Mammary epithelial cell (primary cell): ENCODE data around the gene JDP2.

Experiments
- EZH2 ChIP-seq: IDR thresholded peaks from 2 replicates; pipeline ENCODE4 v1.6.1; 2012; ENCODE audit warnings: low read length, inconsistent platforms, borderline replicate concordance
- TF ChIP-seq, protein P1 (sequence below), 2 donors: IDR thresholded peaks in 1 of 2; conservative IDR thresholded peaks in 1 of 2; 2 replicates each; pipeline ENCODE4 v1.5.1; 2011 to 2012; ENCODE audit warnings: inconsistent platforms in 2 of 2, low read length in 2 of 2, mild to moderate bottlenecking in 2 of 2, control low read depth in 1 of 2, low read depth in 1 of 2; ENCODE audit not compliant: insufficient read depth in 1 of 2; ENCODE audit errors: extremely low read depth in 1 of 2

DNA sequence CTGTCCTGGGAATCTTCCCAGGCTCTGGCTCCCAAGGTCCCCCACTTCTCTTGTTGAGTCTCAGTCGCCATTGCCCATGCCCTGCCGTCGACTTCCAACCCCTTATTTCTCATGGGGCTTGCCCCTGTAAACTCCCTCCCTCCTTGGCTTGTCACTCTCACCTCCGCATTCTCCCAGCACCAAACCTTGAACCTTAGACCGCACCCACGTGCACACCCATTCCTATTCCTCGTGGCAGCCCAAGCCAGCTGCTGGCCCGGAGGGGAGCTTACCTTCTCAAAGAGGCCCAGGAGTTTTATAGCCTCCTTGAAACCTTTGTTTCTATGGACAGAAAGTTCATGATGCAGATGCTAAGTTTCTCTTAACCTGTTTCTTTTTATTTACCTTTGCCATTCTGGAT is 4.6 kb downstream of the JDP2 start:
- TF ChIP-seq EZH2, result no peak
- TF ChIP-seq, protein P1, sequence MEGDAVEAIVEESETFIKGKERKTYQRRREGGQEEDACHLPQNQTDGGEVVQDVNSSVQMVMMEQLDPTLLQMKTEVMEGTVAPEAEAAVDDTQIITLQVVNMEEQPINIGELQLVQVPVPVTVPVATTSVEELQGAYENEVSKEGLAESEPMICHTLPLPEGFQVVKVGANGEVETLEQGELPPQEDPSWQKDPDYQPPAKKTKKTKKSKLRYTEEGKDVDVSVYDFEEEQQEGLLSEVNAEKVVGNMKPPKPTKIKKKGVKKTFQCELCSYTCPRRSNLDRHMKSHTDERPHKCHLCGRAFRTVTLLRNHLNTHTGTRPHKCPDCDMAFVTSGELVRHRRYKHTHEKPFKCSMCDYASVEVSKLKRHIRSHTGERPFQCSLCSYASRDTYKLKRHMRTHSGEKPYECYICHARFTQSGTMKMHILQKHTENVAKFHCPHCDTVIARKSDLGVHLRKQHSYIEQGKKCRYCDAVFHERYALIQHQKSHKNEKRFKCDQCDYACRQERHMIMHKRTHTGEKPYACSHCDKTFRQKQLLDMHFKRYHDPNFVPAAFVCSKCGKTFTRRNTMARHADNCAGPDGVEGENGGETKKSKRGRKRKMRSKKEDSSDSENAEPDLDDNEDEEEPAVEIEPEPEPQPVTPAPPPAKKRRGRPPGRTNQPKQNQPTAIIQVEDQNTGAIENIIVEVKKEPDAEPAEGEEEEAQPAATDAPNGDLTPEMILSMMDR (conservative IDR thresholded peaks at IDR 0.05 in 1 of 2, IDR thresholded peaks at IDR 0.05 in 1 of 2; ENCODE audit: extremely low read depth in 1 of 2, insufficient read depth in 1 of 2, low read depth in 1 of 2, low read length in 2 of 2), result no peak
